A549 (cell line): Measurements from ENCODE around the gene LBH. TPM values are rescaled to one million over a fixed set of nuclear protein-coding genes. Genes with fewer than 3 reads are reported as not detected.

Experiments
- ATAC-seq, 2 experiments: fragments of 200-7000 bp in 1 of 2; fragments of >200 bp in 1 of 2; cut with Nextera tagmentation in 1 of 2; cut with Tn5 transposase in 1 of 2; 3 replicates each; pipeline versions ENCODE4 v1.8.0 to v1.9.1; 2018 to 2020; ENCODE audit warnings: mild to moderate bottlenecking in 1 of 2, moderate library complexity in 1 of 2
- CTCF ChIA-PET: fragments of 300-600 bp; sonication (Branson Sonifier 250); formaldehyde crosslinking; extraction: SDS; loops from one replicate; lab custom pipeline; 2021; ENCODE audit warnings: antibody characterized with exemption, inconsistent platforms; lab: Yijun Ruan, JAX
- POLR2A ChIA-PET: fragments of 350-600 bp; formaldehyde crosslinking; extraction: SDS; loops from one replicate; lab custom pipeline; 2021; ENCODE audit warnings: antibody characterized with exemption, inconsistent platforms; lab: Yijun Ruan, JAX
- DNase-seq, 2 experiments: peaks; one replicate each; pipeline versions ENCODE4 v3.0.0 to v3.0.0-alpha.2; 2011 to 2016; ENCODE audit warnings: low read depth in 1 of 2, low spot score in 1 of 2
- FAIRE-seq: peaks from 2 replicates; lab custom pipeline; 2011; peaks lifted over from hg19 to GRCh38; lab: Jason Lieb, UNC
- H3K27ac ChIP-seq, 2 experiments: fragments of >200 bp; sonication (Bioruptor Twin); formaldehyde crosslinking; 3 replicates each; pipeline ENCODE4 v1.5.1; 2016 to 2017
- H3K4me1 ChIP-seq: fragments of >200 bp; sonication (Bioruptor Twin); formaldehyde crosslinking; 3 replicates; pipeline ENCODE4 v1.6.1; 2016
- H3K4me2 ChIP-seq: fragments of >200 bp; sonication (Bioruptor Twin); formaldehyde crosslinking; 3 replicates; pipeline ENCODE4 v1.6.1; 2016
- H3K4me3 ChIP-seq: fragments of >200 bp; sonication (Bioruptor Twin); formaldehyde crosslinking; 3 replicates; pipeline ENCODE4 v1.5.1; 2016
- H3K9me3 ChIP-seq: fragments of >200 bp; sonication (Bioruptor Twin); formaldehyde crosslinking; 3 replicates; pipeline ENCODE4 v1.6.1; 2016
- ATOH8 ChIP-seq: fragments of 250-450 bp; sonication (Bioruptor Pico); IDR thresholded peaks from 2 replicates; pipeline ENCODE4 v1.5.0; 2020; ENCODE audit warnings: low read depth, mild to moderate bottlenecking, moderate library complexity
- BHLHE40 ChIP-seq: IDR thresholded peaks from 2 replicates; pipeline ENCODE4 v1.6.1; 2012; ENCODE audit warnings: low read depth, low read length, inconsistent platforms
- CBX8 ChIP-seq: fragments of 200-600 bp; sonication (generic); IDR thresholded peaks from 2 replicates; pipeline ENCODE4 v1.6.1; 2016
- CHD2 ChIP-seq: fragments of 150-350 bp; IDR thresholded peaks from 2 replicates; pipeline ENCODE4 v1.6.1; 2014; ENCODE audit warnings: low read length; ENCODE audit not compliant: partially characterized antibody
- EHF ChIP-seq: fragments of 250-450 bp; sonication (Bioruptor Pico); IDR thresholded peaks from 2 replicates; pipeline ENCODE4 v1.5.0; 2020; ENCODE audit warnings: mild to moderate bottlenecking
- ELK1 ChIP-seq: fragments of 150-350 bp; IDR thresholded peaks from 2 replicates; pipeline ENCODE4 v1.6.1; 2014; ENCODE audit warnings: low read depth, mild to moderate bottlenecking, low read length
- EP300 ChIP-seq, 2 experiments: fragments of >200 bp; sonication (Bioruptor Twin); formaldehyde crosslinking; IDR thresholded peaks; 2 replicates in 1 of 2; 3 replicates in 1 of 2; pipeline ENCODE4 v1.6.1; 2016 to 2017
- HES2 ChIP-seq: fragments of >200 bp; sonication (Bioruptor Twin); formaldehyde crosslinking; IDR thresholded peaks from 2 replicates; pipeline ENCODE4 v1.6.1; 2016
- HEYL ChIP-seq: fragments of 250-450 bp; sonication (Bioruptor Pico); IDR thresholded peaks from 2 replicates; pipeline ENCODE4 v1.8.0; 2021; ENCODE audit warnings: mild to moderate bottlenecking, moderate library complexity
- HMGXB4 ChIP-seq: fragments of 250-450 bp; sonication (Bioruptor Pico); IDR thresholded peaks from 2 replicates; pipeline ENCODE4 v1.5.0; 2021; ENCODE audit warnings: mild to moderate bottlenecking, moderate library complexity, borderline replicate concordance
- JUNB ChIP-seq: fragments of >200 bp; sonication (Bioruptor Twin); formaldehyde crosslinking; IDR thresholded peaks from 2 replicates; pipeline ENCODE4 v1.6.1; 2016
- KDM1A ChIP-seq: fragments of 200-600 bp; sonication (generic); IDR thresholded peaks from 2 replicates; pipeline ENCODE4 v1.6.1; 2016; ENCODE audit warnings: low read depth, mild to moderate bottlenecking
- MAFK ChIP-seq: fragments of 450-650 bp; IDR thresholded peaks from 2 replicates; pipeline ENCODE4 v1.6.1; 2014; ENCODE audit not compliant: partially characterized antibody
- MYC ChIP-seq: IDR thresholded peaks from 2 replicates; pipeline ENCODE4 v1.6.1; 2012; ENCODE audit warnings: mild to moderate bottlenecking, inconsistent platforms, low read length, improper control_type of control experiment, borderline replicate concordance
- NPAS2 ChIP-seq: fragments of 250-450 bp; sonication (Bioruptor Pico); IDR thresholded peaks from 2 replicates; pipeline ENCODE4 v1.8.0; 2022; ENCODE audit warnings: mild to moderate bottlenecking, moderate library complexity, borderline replicate concordance
- NR3C1 ChIP-seq: fragments of >200 bp; sonication (Bioruptor Twin); formaldehyde crosslinking; IDR thresholded peaks from 3 replicates; pipeline ENCODE4 v1.6.1; 2017
- PBX3 ChIP-seq: IDR thresholded peaks from 2 replicates; pipeline ENCODE4 v1.6.1; 2012
- RAD21 ChIP-seq, 2 experiments: fragments of >200 bp in 1 of 2; sonication (Bioruptor Twin) in 1 of 2; formaldehyde crosslinking in 1 of 2; IDR thresholded peaks in 1 of 2; conservative IDR thresholded peaks in 1 of 2; 2 replicates in 1 of 2; 3 replicates in 1 of 2; pipeline ENCODE4 v1.6.1; 2012 to 2018; ENCODE audit warnings: inconsistent platforms in 1 of 2
- REST ChIP-seq: fragments of 200-600 bp; sonication (generic); IDR thresholded peaks from 2 replicates; pipeline ENCODE4 v1.6.1; 2016; ENCODE audit warnings: antibody characterized with exemption, mild to moderate bottlenecking, moderate library complexity
- SMC3 ChIP-seq: fragments of >200 bp; sonication (Bioruptor Twin); formaldehyde crosslinking; IDR thresholded peaks from 3 replicates; pipeline ENCODE4 v1.6.1; 2018; ENCODE audit warnings: inconsistent platforms
- TFCP2L1 ChIP-seq: fragments of 250-450 bp; sonication (Bioruptor Pico); IDR thresholded peaks from 2 replicates; pipeline ENCODE4 v1.5.0; 2021; ENCODE audit warnings: mild to moderate bottlenecking
- TP53 ChIP-seq: fragments of 250-450 bp; sonication (Bioruptor Pico); IDR thresholded peaks from 2 replicates; pipeline ENCODE4 v1.5.0; 2021; ENCODE audit warnings: mild to moderate bottlenecking, moderate library complexity
- WGBS: methylation state at CpG from one replicate; pipeline ENCODE4 v1.1.6; 2017; ENCODE audit errors: missing lambda C conversion rate; 5-methylcytosine and 5-hydroxymethylcytosine counted together
- polyA plus RNA-seq, 4 experiments: library from polyadenylated mRNA; depleted of rRNA in 3 of 4; stranded (reverse); fragments of >200 nt; fragmentation: RNase III in 1 of 4; extraction: RNeasy Plus Mini Kit Qiagen cat#74134 plus additional on column Dnase treatment in 1 of 4; gene quantifications; 2 replicates in 3 of 4; 3 replicates in 1 of 4; pipeline ENCODE4 v1.2.3, GENCODE V29; 2011 to 2017

The LBH gene
- polyA plus RNA-seq, 2 of the 4 experiments (the other 2 are of a cell fraction), result 163 to 216 TPM

GRCh38 chr2:30257266-30258214, 26.2 kb downstream of the LBH start:
- ChIA-PET POLR2A (interaction anchor here (0.7 kb wide), 1 partner anchor 1814 kb away, joined by 3 read pairs; no protein-coding TSS in a partner anchor), CTCF (interaction anchor here (1.7 to 14.6 kb wide), 2 partner anchors 9 to 21 kb away, joined by 4 to 135 read pairs; no protein-coding TSS in a partner anchor)
- H3K4me1 ChIP-seq, result peaks cover 35% of the 10 kb centered on the region
- H3K4me2 ChIP-seq, result no peak overlapping the region
- H3K27ac ChIP-seq, result peak overlapping the region in 1 of 2 experiments; percentile 11; a peak in 1 of 6 replicates
- H3K9me3 ChIP-seq, result peaks cover 10% of the 10 kb centered on the region; the same call in 2 of the 3 replicates
- 92% methylated on average over 17 of the region's 17 CpGs for WGBS
- no peak overlapping the region for H3K4me3 ChIP-seq
- FAIRE-seq, result no peak
- ATAC-seq, result no peak
- no peak for DNase-seq
- TF ChIP-seq BHLHE40 (no peak), ELK1 (no peak), EHF (CRISPR knock-in tag) (no peak), HMGXB4 (CRISPR knock-in tag) (no peak), SMC3 (no peak), KDM1A (no peak)

GRCh38 chr2:30259071-30259470, 27.7 kb downstream of the LBH start:
- DNase-seq, result no peak
- WGBS, result 91% methylated on average over 16 of the region's 16 CpGs
- CTCF ChIA-PET, result interaction anchor here (0.7 to 14.6 kb wide), 4 partner anchors 9 to 199 kb away, joined by 3 to 135 read pairs (median 3); no protein-coding TSS in a partner anchor
- TF ChIP-seq BHLHE40, result no peak
- no peak for TF ChIP-seq TP53 (CRISPR knock-in tag)
- TF ChIP-seq HEYL, result no peak
- TF ChIP-seq TFCP2L1 (CRISPR knock-in tag), result no peak
- no peak for TF ChIP-seq MAFK
- TF ChIP-seq HES2, result no peak
- no peak for TF ChIP-seq NR3C1
- no peak for TF ChIP-seq PBX3
- no peak for TF ChIP-seq EP300 (IDR thresholded peaks at IDR 0.05)
- TF ChIP-seq CHD2, result no peak
- TF ChIP-seq JUNB, result no peak
- TF ChIP-seq CBX8, result no peak
- TF ChIP-seq MYC, result no peak
- no peak for TF ChIP-seq ELK1
- TF ChIP-seq NPAS2 (CRISPR knock-in tag), result no peak
- no peak for TF ChIP-seq REST
- TF ChIP-seq RAD21 (conservative IDR thresholded peaks at IDR 0.05 in 1 of 2, IDR thresholded peaks at IDR 0.05 in 1 of 2), result no peak
- no peak for TF ChIP-seq ATOH8 (CRISPR knock-in tag)
- POLR2A ChIA-PET, result interaction anchor here (0.6 kb wide), 1 partner anchor 383 kb away, joined by 3 read pairs; no protein-coding TSS in a partner anchor
- Histone ChIP-seq H3K4me1 (peaks cover 20% of the 10 kb centered on the region), H3K27ac (peak overlapping the region in 1 of 2 experiments; percentile 22; a peak in 1 of 6 replicates), H3K4me2 (no peak overlapping the region), H3K4me3 (no peak overlapping the region), H3K9me3 (peaks cover 10% of the 10 kb centered on the region; the same call in 2 of the 3 replicates)
- FAIRE-seq, result no peak
- no peak for ATAC-seq
